GM12878 (cell line): Measurements from ENCODE around the gene DLG2.

Source experiments
- EZH2 ChIP-seq: IDR thresholded peaks from 2 replicates; pipeline ENCODE4 v1.6.1; 2012; ENCODE audit warnings: low read depth, mild to moderate bottlenecking, control low read depth, inconsistent platforms, low read length, borderline replicate concordance; ENCODE audit not compliant: control insufficient read depth
- GABPA ChIP-seq: IDR thresholded peaks from 2 replicates; pipeline ENCODE4 v1.6.1; 2014; ENCODE audit warnings: antibody characterized with exemption, low read depth, mild to moderate bottlenecking, inconsistent platforms
- IRF3 ChIP-seq: fragments of 450-650 bp; IDR thresholded peaks from 2 replicates; pipeline ENCODE4 v1.6.1; 2014; ENCODE audit warnings: mild to moderate bottlenecking
- PML ChIP-seq: IDR thresholded peaks from 2 replicates; pipeline ENCODE4 v1.6.1; 2012; ENCODE audit warnings: low read length, inconsistent platforms
- POLR2A ChIP-seq: IDR thresholded peaks from 2 replicates; pipeline ENCODE4 v1.6.1; 2011; ENCODE audit warnings: low read depth, mild to moderate bottlenecking, low read length
- POLR2AphosphoS5 ChIP-seq: IDR thresholded peaks from 2 replicates; pipeline ENCODE4 v1.6.1; 2011; ENCODE audit warnings: mild to moderate bottlenecking, low read length, inconsistent platforms
- RCOR1 ChIP-seq: conservative IDR thresholded peaks from 2 replicates; pipeline ENCODE4 v1.6.1; 2012; ENCODE audit warnings: low read depth, low read length, improper control_type of control experiment
- SMC3 ChIP-seq: IDR thresholded peaks from 2 replicates; pipeline ENCODE4 v1.6.1; 2011; ENCODE audit warnings: low read length, improper control_type of control experiment, borderline replicate concordance
- SP1 ChIP-seq: IDR thresholded peaks from one replicate; pipeline ENCODE4 v1.6.1; 2011; ENCODE audit warnings: low read depth, low read length
- TARDBP ChIP-seq: IDR thresholded peaks from 2 replicates; pipeline ENCODE4 v1.6.1; 2016; ENCODE audit warnings: borderline replicate concordance
- TCF7 ChIP-seq: IDR thresholded peaks from 2 replicates; pipeline ENCODE4 v1.6.1; 2014; ENCODE audit warnings: antibody characterized with exemption, borderline replicate concordance
- USF2 ChIP-seq: IDR thresholded peaks from 2 replicates; pipeline ENCODE4 v1.6.1; 2011; ENCODE audit warnings: low read depth, low read length, improper control_type of control experiment, borderline replicate concordance
- TF ChIP-seq, protein P1 (sequence below): IDR thresholded peaks from 2 replicates; pipeline ENCODE4 v1.6.1; 2012; ENCODE audit warnings: mild to moderate bottlenecking, low read depth, low read length
- TF ChIP-seq, protein P2 (sequence below), 3 experiments: IDR thresholded peaks in 2 of 3; conservative IDR thresholded peaks in 1 of 3; 2 replicates each; pipeline ENCODE4 v1.5.1; 2011; ENCODE audit warnings: low read depth in 3 of 3, low read length in 3 of 3, mild to moderate bottlenecking in 3 of 3, control low read depth in 2 of 3, moderate library complexity in 2 of 3, inconsistent platforms in 1 of 3, mixed read lengths in 1 of 3; ENCODE audit not compliant: control insufficient read depth in 2 of 3, insufficient read depth in 1 of 3; ENCODE audit errors: extremely low read depth in 1 of 3

GRCh38 chr11:84865791-84866535, 761.2 kb downstream of the DLG2 start:
- TF ChIP-seq SMC3 (no peak), USF2 (no peak), RCOR1 (no peak), GABPA (no peak), TCF7 (no peak), TARDBP (no peak), SP1 (no peak), IRF3 (no peak), EZH2 (no peak), POLR2AphosphoS5 (no peak), POLR2A (no peak), PML (no peak)
- TF ChIP-seq, protein P1, sequence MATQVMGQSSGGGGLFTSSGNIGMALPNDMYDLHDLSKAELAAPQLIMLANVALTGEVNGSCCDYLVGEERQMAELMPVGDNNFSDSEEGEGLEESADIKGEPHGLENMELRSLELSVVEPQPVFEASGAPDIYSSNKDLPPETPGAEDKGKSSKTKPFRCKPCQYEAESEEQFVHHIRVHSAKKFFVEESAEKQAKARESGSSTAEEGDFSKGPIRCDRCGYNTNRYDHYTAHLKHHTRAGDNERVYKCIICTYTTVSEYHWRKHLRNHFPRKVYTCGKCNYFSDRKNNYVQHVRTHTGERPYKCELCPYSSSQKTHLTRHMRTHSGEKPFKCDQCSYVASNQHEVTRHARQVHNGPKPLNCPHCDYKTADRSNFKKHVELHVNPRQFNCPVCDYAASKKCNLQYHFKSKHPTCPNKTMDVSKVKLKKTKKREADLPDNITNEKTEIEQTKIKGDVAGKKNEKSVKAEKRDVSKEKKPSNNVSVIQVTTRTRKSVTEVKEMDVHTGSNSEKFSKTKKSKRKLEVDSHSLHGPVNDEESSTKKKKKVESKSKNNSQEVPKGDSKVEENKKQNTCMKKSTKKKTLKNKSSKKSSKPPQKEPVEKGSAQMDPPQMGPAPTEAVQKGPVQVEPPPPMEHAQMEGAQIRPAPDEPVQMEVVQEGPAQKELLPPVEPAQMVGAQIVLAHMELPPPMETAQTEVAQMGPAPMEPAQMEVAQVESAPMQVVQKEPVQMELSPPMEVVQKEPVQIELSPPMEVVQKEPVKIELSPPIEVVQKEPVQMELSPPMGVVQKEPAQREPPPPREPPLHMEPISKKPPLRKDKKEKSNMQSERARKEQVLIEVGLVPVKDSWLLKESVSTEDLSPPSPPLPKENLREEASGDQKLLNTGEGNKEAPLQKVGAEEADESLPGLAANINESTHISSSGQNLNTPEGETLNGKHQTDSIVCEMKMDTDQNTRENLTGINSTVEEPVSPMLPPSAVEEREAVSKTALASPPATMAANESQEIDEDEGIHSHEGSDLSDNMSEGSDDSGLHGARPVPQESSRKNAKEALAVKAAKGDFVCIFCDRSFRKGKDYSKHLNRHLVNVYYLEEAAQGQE, result no peak
- TF ChIP-seq, protein P2, sequence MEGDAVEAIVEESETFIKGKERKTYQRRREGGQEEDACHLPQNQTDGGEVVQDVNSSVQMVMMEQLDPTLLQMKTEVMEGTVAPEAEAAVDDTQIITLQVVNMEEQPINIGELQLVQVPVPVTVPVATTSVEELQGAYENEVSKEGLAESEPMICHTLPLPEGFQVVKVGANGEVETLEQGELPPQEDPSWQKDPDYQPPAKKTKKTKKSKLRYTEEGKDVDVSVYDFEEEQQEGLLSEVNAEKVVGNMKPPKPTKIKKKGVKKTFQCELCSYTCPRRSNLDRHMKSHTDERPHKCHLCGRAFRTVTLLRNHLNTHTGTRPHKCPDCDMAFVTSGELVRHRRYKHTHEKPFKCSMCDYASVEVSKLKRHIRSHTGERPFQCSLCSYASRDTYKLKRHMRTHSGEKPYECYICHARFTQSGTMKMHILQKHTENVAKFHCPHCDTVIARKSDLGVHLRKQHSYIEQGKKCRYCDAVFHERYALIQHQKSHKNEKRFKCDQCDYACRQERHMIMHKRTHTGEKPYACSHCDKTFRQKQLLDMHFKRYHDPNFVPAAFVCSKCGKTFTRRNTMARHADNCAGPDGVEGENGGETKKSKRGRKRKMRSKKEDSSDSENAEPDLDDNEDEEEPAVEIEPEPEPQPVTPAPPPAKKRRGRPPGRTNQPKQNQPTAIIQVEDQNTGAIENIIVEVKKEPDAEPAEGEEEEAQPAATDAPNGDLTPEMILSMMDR (IDR thresholded peaks at IDR 0.05 in 2 of 3, conservative IDR thresholded peaks at IDR 0.05 in 1 of 3; ENCODE audit: control insufficient read depth in 2 of 3, extremely low read depth in 1 of 3, insufficient read depth in 1 of 3, low read depth in 3 of 3, low read length in 3 of 3), result no peak
